Measurements from ENCODE around the gene CLEC10A. TPM values are rescaled to one million over a fixed set of nuclear protein-coding genes. Genes with fewer than 3 reads are reported as not detected.
"Not testable (repeated sequence)": the region's sequence is repeated elsewhere in the genome, so short reads cannot be mapped to it uniquely, and the experiment has no call there.

CLEC10A gene
- polyA plus RNA-seq, 10 donors: 1.1 to 3.5 (median 1.7) TPM

GRCh38 chr17:7074931-7075330 is 5.1 kb downstream of the CLEC10A start:
- no peak for DNase-seq

- DNase-seq: no peak
Measured at GRCh38 chr17:7072406-7072805, 7.6 kb downstream of the CLEC10A start.

- DNase-seq: no peak
Measured at GRCh38 chr17:7070712-7071111, 9.3 kb downstream of the CLEC10A start.

GRCh38 chr17:7068268-7068667 is 11.8 kb downstream of the CLEC10A start:
- no peak for DNase-seq

- no peak for DNase-seq
Measured at GRCh38 chr17:7067198-7067597, 12.9 kb downstream of the CLEC10A start.

- DNase-seq: no peak
Measured at GRCh38 chr17:7064261-7064660, 15.8 kb downstream of the CLEC10A start.

- DNase-seq: no peak
Measured at GRCh38 chr17:7063518-7064094, 16.4 kb downstream of the CLEC10A start.

GRCh38 chr17:7060165-7060891 is 19.7 kb downstream of the CLEC10A start:
- DNase-seq: no peak

- DNase-seq: no peak
Measured at GRCh38 chr17:7058831-7059447, 21.1 kb downstream of the CLEC10A start.

GRCh38 chr17:7056386-7056785 is 23.7 kb downstream of the CLEC10A start:
- no peak for DNase-seq

GRCh38 chr17:7050583-7050982 is 29.5 kb downstream of the CLEC10A start:
- not testable (repeated sequence) for DNase-seq

GRCh38 chr17:7048968-7049367 is 31.1 kb downstream of the CLEC10A start:
- no peak for DNase-seq

GRCh38 chr17:7047566-7047965 is 32.5 kb downstream of the CLEC10A start:
- DNase-seq: no peak

- DNase-seq: not testable (repeated sequence)
Measured at GRCh38 chr17:7046725-7047397, 33.2 kb downstream of the CLEC10A start.

GRCh38 chr17:7046127-7046724 is 33.8 kb downstream of the CLEC10A start:
- no peak for DNase-seq

GRCh38 chr17:7045492-7046126 is 34.4 kb downstream of the CLEC10A start:
- DNase-seq: peak; percentile 67 to 87 (median 78)

- peak in 2 of 3 donors; percentile 31 to 69 for DNase-seq
Measured at GRCh38 chr17:7043497-7044198, 36.4 kb downstream of the CLEC10A start, which contains the start of gene SLC16A11. TSS of gene SLC16A11 (minus strand) at chr17:7044092. CDS start at chr17:7043513, 579 bp downstream.

GRCh38 chr17:7043182-7043496 is 36.9 kb downstream of the CLEC10A start:
- no peak for DNase-seq

- peak in 1 of 3 donors; percentile 61 for DNase-seq
Measured at GRCh38 chr17:7042501-7043181, 37.4 kb downstream of the CLEC10A start.
